Gastroesophageal sphincter (tissue), 4 donors: ENCODE measurements around the gene IGSF8. TPM values are rescaled to one million over a fixed set of nuclear protein-coding genes. Genes with fewer than 3 reads are reported as not detected.
A peak's percentile ranks its signal among the peaks of the same experiment; 100 is the strongest.

Experiments
- ATAC-seq: fragments of 150-250 bp; one replicate; pipeline ENCODE4 v1.9.1; 2016; ENCODE audit warnings: mild to moderate bottlenecking, moderate library complexity
- H3K27ac ChIP-seq, 4 donors: fragments of 200-600 bp; sonication (generic) in 3 of 4; 1 replicate in 3 of 4; 2 replicates in 1 of 4; pipeline ENCODE4 v1.5.1; 2016 to 2019
- H3K27me3 ChIP-seq: fragments of 200-600 bp; sonication (generic); one replicate; pipeline ENCODE4 v1.5.1; 2019
- H3K36me3 ChIP-seq, 2 donors: fragments of 200-600 bp; sonication (generic); one replicate each; pipeline ENCODE4 v1.5.1; 2019; ENCODE audit warnings: control low read depth in 1 of 2
- H3K4me1 ChIP-seq, 3 donors: fragments of 200-600 bp; sonication (generic); 1 replicate in 2 of 3; 2 replicates in 1 of 3; pipeline ENCODE4 v1.5.1; 2016 to 2019; ENCODE audit warnings: control low read depth in 2 of 3
- H3K4me3 ChIP-seq, 2 donors: fragments of 200-600 bp; sonication (generic); one replicate each; pipeline ENCODE4 v1.5.1; 2019; ENCODE audit warnings: mild to moderate bottlenecking in 1 of 2, moderate library complexity in 1 of 2
- H3K9me3 ChIP-seq, 3 donors: fragments of 200-600 bp; sonication (generic); one replicate each; pipeline ENCODE4 v1.5.1; 2017 to 2019; ENCODE audit warnings: control low read depth in 2 of 3
- EP300 ChIP-seq: sonication (generic); formaldehyde crosslinking; IDR thresholded peaks from one replicate; pipeline ENCODE4 v1.6.1; 2017; ENCODE audit warnings: antibody characterized with exemption, mild to moderate bottlenecking
- POLR2A ChIP-seq, 2 donors: fragments of 450-650 bp; IDR thresholded peaks; one replicate each; pipeline ENCODE4 v1.6.1; 2017; ENCODE audit warnings: antibody characterized with exemption in 2 of 2, mild to moderate bottlenecking in 2 of 2, moderate library complexity in 1 of 2
- POLR2AphosphoS5 ChIP-seq: sonication (generic); formaldehyde crosslinking; IDR thresholded peaks from one replicate; pipeline ENCODE4 v1.6.1; 2017; ENCODE audit warnings: antibody characterized with exemption
- WGBS, 2 donors: methylation state at CpG; one replicate each; pipeline ENCODE4 v1.1.5; 2018; ENCODE audit warnings: low coverage in 1 of 2; 5-methylcytosine and 5-hydroxymethylcytosine counted together
- total RNA-seq, 4 donors: library from RNA; depleted of rRNA; stranded (reverse); fragments of >200 nt; gene quantifications; one replicate each; pipeline ENCODE4 v1.1.0, GENCODE V29; 2016
- TF ChIP-seq, protein P1 (sequence below), 4 experiments: fragments of 200-600 bp in 2 of 4; fragments of 450-650 bp in 2 of 4; sonication (generic) in 1 of 4; IDR thresholded peaks; one replicate each; pipeline ENCODE4 v1.5.1; 2017 to 2019; ENCODE audit warnings: antibody characterized with exemption in 4 of 4, mild to moderate bottlenecking in 2 of 4, moderate library complexity in 2 of 4

The IGSF8 gene
- total RNA-seq, 4 donors from 2014 or later = 17.1 to 23.0 (median 19.4) TPM

DNA sequence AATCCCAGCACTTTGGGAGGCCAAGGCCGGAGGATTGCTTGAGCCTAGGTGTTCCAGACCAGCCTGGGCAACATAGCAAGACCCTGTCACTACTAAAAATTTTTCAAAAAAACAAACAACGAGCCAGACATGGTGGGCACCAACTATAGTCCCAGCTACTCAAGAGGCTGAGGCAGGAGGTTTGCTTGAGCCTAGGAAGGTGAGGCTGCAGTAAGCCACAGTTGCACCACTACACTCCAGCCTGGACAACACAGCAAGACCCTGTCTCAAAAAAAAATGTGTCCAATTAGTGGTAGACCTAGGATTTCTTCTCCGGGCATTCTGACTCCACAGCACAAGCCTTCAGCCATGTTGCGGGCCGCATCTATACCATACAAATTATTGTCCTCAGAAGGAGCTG lies 6.7 kb upstream of the IGSF8 start:
- no peak for TF ChIP-seq POLR2A (IDR thresholded peaks at IDR 0.05)
- no peak for TF ChIP-seq EP300
- TF ChIP-seq, protein P1, sequence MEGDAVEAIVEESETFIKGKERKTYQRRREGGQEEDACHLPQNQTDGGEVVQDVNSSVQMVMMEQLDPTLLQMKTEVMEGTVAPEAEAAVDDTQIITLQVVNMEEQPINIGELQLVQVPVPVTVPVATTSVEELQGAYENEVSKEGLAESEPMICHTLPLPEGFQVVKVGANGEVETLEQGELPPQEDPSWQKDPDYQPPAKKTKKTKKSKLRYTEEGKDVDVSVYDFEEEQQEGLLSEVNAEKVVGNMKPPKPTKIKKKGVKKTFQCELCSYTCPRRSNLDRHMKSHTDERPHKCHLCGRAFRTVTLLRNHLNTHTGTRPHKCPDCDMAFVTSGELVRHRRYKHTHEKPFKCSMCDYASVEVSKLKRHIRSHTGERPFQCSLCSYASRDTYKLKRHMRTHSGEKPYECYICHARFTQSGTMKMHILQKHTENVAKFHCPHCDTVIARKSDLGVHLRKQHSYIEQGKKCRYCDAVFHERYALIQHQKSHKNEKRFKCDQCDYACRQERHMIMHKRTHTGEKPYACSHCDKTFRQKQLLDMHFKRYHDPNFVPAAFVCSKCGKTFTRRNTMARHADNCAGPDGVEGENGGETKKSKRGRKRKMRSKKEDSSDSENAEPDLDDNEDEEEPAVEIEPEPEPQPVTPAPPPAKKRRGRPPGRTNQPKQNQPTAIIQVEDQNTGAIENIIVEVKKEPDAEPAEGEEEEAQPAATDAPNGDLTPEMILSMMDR (IDR thresholded peaks at IDR 0.05) = no peak
- no peaks in the 10 kb centered on the region for H3K9me3 ChIP-seq
- WGBS, 2 donors = 100% methylated on average over 1 of the region's 5 CpGs
- H3K4me1 ChIP-seq = peaks cover 6 to 47% (median 21%) of the 10 kb centered on the region in 3 donors
- H3K27ac ChIP-seq = peak overlapping the region in 2 of 4 donors; percentile 97
- ATAC-seq = no peak
- no peaks in the 10 kb centered on the region for H3K36me3 ChIP-seq
- no peaks in the 10 kb centered on the region for H3K27me3 ChIP-seq
- no peak overlapping the region for H3K4me3 ChIP-seq

DNA sequence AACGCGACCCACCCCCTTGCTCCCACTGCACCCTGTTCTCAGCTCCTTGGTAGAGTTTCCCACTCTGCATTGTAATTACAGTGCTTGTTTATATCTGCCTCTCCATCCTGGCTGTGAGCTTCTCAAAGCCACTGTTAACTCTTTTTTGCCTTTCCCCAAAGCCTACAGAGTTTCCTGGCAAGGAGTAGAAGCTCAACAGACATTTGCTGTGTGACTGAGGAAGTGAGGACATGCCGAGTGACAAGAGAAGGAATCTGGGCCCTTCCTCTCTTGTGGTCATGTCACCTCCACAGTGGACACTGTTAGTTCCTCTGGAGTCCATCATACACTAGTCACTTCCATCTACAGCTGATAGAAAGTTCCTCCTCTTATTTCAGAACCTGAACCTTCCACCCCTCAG lies 6.1 kb upstream of the IGSF8 start:
- no peak overlapping the region for H3K4me3 ChIP-seq
- peaks cover 6 to 54% (median 21%) of the 10 kb centered on the region in 3 donors for H3K4me1 ChIP-seq
- no peak for ATAC-seq
- no peaks in the 10 kb centered on the region for H3K36me3 ChIP-seq
- peak overlapping the region; percentile 59 to 97 (median 86) for H3K27ac ChIP-seq
- TF ChIP-seq POLR2A (IDR thresholded peaks at IDR 0.05) (no peak), EP300 (no peak), POLR2AphosphoS5 (no peak)
- TF ChIP-seq, protein P1 (IDR thresholded peaks at IDR 0.05) = no peak
- H3K9me3 ChIP-seq = no peaks in the 10 kb centered on the region
- 36% methylated on average over 2 of the region's 3 CpGs; no CpG with 5 or more reads in 1 of the 2 donors for WGBS, 2 donors
- no peaks in the 10 kb centered on the region for H3K27me3 ChIP-seq

DNA sequence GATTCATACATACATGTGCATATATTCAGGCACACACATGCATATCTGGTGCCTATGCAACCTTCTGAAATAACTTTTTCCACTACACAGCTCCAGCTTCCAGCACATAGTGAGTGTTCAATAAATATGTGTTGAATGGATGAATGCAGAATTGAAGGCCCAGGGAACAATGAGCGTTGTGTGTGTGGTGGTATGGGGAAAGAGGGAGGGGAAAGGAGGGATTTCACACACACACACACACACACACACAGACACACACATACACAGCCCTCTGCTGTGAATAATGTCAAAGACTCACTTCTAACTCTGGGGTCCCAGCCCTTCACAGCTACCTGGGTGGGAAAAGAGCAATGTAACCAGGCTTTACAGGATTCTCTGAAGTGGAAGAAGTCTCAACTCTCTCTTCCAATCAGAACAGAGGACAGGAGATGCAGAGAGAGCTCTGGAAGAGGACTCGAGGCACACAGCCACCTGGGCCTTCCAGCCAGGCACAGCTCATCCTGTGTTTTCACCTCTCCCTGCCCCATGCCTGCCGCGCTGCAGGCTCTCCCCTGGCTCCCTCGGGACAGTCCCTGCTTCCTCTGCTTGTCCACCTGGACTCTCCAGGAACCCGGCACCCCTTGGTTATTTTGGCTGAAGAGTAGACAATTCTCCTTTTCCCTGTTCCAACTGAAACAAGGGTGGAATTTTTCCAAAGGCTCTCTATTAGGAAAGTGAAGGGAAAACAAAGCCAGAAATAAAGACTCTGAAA lies 5.4 kb upstream of the IGSF8 start:
- ATAC-seq = no peak
- no peaks in the 10 kb centered on the region for H3K9me3 ChIP-seq
- peak overlapping the region; percentile 59 to 97 (median 96) for H3K27ac ChIP-seq
- no peaks in the 10 kb centered on the region for H3K36me3 ChIP-seq
- H3K4me3 ChIP-seq = no peak overlapping the region
- WGBS, 2 donors = 10 to 52% methylated on average over 2 to 4 of the region's 6 CpGs
- TF ChIP-seq POLR2A (IDR thresholded peaks at IDR 0.05) = no peak
- TF ChIP-seq, protein P1 (IDR thresholded peaks at IDR 0.05) = no peak
- TF ChIP-seq POLR2AphosphoS5 = no peak
- TF ChIP-seq EP300 = no peak
- H3K27me3 ChIP-seq = no peaks in the 10 kb centered on the region
- H3K4me1 ChIP-seq = peaks cover 6 to 59% (median 21%) of the 10 kb centered on the region in 3 donors

DNA sequence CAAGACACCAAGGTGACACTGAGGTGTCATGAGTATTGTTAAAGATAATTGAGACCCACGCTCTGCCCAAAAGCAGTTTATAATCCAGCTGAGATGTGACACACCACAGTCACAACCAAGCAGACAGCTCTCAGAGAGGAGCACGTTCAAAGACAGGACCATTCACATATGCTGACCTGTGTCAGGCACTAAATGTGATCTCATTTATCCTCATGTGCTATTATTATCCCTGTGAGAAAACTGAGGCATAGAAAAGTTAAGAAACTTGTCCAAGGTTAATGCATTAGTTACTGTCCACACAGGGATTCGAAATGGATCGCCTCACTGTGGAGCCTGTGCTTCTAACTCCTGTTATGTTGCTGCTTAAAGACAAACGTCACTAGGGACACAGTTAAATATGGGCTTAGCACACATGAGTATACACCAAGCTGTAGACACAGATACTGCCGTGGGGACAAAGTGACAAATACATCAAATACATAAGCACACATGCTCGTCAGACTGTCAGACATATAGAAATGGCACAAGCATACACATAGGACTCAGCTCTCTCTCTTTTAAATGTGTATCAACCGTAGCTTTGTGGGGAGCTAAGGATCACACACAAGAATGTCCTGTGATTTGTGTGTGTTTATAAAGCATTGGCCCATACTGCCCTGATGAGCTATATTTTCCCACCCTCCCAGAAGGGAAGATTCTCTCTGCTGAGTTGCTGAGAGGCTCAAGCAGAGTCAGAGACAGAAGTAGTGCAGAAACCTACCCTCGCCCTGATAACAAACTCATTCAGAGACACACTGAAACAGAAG lies 3.5 kb upstream of the IGSF8 start:
- Histone ChIP-seq H3K4me1 (peaks cover 6 to 71% (median 31%) of the 10 kb centered on the region in 3 donors), H3K27ac (peak overlapping the region; percentile 15 to 97 (median 96)), H3K9me3 (no peaks in the 10 kb centered on the region), H3K4me3 (no peak overlapping the region), H3K36me3 (no peaks in the 10 kb centered on the region), H3K27me3 (no peaks in the 10 kb centered on the region)
- TF ChIP-seq POLR2AphosphoS5 (no peak), POLR2A (IDR thresholded peaks at IDR 0.05) (no peak), EP300 (no peak)
- TF ChIP-seq, protein P1 (IDR thresholded peaks at IDR 0.05) = no peak
- 32 to 44% methylated on average over 6 to 8 of the region's 9 CpGs for WGBS, 2 donors
- no peak for ATAC-seq
